Stimulated activated CD4-positive, alpha-beta T cell treated with anti-CD3 and anti-CD28 coated beads, Interleukin-15, amount 100 ng/mL, for 1 hour (primary cell): Measurements from ENCODE around the gene PLPPR5.

Experiments used
- DNase-seq, 2 donors: peaks; one replicate each; pipeline ENCODE4 v3.0.0-alpha.2; 2020; ENCODE audit warnings: low read depth in 1 of 2, low spot score in 1 of 2

The PLPPR5 gene

GRCh38 chr1:98860329-98860728 is 144.3 kb downstream of the PLPPR5 start:
- no peak for DNase-seq

- DNase-seq: no peak
These were observed 150.5 kb downstream of the PLPPR5 start for GRCh38 chr1:98854137-98854536.

GRCh38 chr1:98849969-98850636 is 154.6 kb downstream of the PLPPR5 start:
- no peak for DNase-seq

GRCh38 chr1:98842241-98842640 is 162.4 kb downstream of the PLPPR5 start:
- no peak for DNase-seq
